Fibroblast of gingiva (primary cell): Measurements from ENCODE around the gene KDM4C.

Experiments
- DNase-seq: peaks from one replicate; pipeline ENCODE4 v3.0.0-alpha.2; 2011; ENCODE audit warnings: low read depth

The KDM4C gene

GRCh38 chr9:6869081-6869948 is 111.5 kb downstream of the KDM4C start:
- no peak for DNase-seq

- no peak for DNase-seq
Measured at GRCh38 chr9:6870149-6870548, 112.4 kb downstream of the KDM4C start.

GRCh38 chr9:6870650-6871477 is 113.1 kb downstream of the KDM4C start:
- DNase-seq = no peak

- DNase-seq = peak; percentile 31
Measured at GRCh38 chr9:6873857-6874256, 116.1 kb downstream of the KDM4C start.

- no peak for DNase-seq
Measured at GRCh38 chr9:6876195-6876894, 118.6 kb downstream of the KDM4C start.

GRCh38 chr9:6877671-6878161 is 119.9 kb downstream of the KDM4C start:
- no peak for DNase-seq

GRCh38 chr9:6880626-6881025 is 122.9 kb downstream of the KDM4C start:
- DNase-seq = no peak

- DNase-seq = no peak
Measured at GRCh38 chr9:6884101-6884500, 126.3 kb downstream of the KDM4C start.

GRCh38 chr9:6884990-6885389 is 127.2 kb downstream of the KDM4C start:
- DNase-seq = no peak

GRCh38 chr9:6887051-6887450 is 129.3 kb downstream of the KDM4C start:
- no peak for DNase-seq

GRCh38 chr9:6889868-6890267 is 132.1 kb downstream of the KDM4C start:
- DNase-seq = no peak

- no peak for DNase-seq
Measured at GRCh38 chr9:6893350-6894131, 135.8 kb downstream of the KDM4C start.

- DNase-seq = no peak
Measured at GRCh38 chr9:6894135-6894534, 136.4 kb downstream of the KDM4C start.

GRCh38 chr9:6895754-6896153 is 138.0 kb downstream of the KDM4C start:
- no peak for DNase-seq

GRCh38 chr9:6896562-6896961 is 138.8 kb downstream of the KDM4C start:
- DNase-seq = no peak

- no peak for DNase-seq
Measured at GRCh38 chr9:6897207-6897822, 139.5 kb downstream of the KDM4C start.

- DNase-seq = no peak
Measured at GRCh38 chr9:6897898-6898302, 140.1 kb downstream of the KDM4C start.

- no peak for DNase-seq
Measured at GRCh38 chr9:6899274-6899673, 141.5 kb downstream of the KDM4C start.

- no peak for DNase-seq
Measured at GRCh38 chr9:6900440-6900883, 142.7 kb downstream of the KDM4C start.

- DNase-seq = no peak
Measured at GRCh38 chr9:6901180-6901579, 143.4 kb downstream of the KDM4C start.

- DNase-seq = no peak
Measured at GRCh38 chr9:6902423-6902822, 144.7 kb downstream of the KDM4C start.
